ENCODE measurements around the gene SDHAF1.
A peak's percentile ranks its signal among the peaks of the same experiment; 100 is the strongest.
"Not testable (repeated sequence)": the region's sequence is repeated elsewhere in the genome, so short reads cannot be mapped to it uniquely, and the experiment has no call there.

The SDHAF1 gene

GRCh38 chr19:35975608-35976214 lies 19.3 kb upstream of the SDHAF1 start:
- no peak overlapping the region for H3K4me3 ChIP-seq (replicated peaks in 1 of 2; ENCODE audit: low read depth in 2 of 2, low read length in 2 of 2)
- DNase-seq (ENCODE audit: low read depth in 2 of 2) = peak in 1 of 2 donors; percentile 33
- TF ChIP-seq CTCF (IDR thresholded peaks at IDR 0.05; ENCODE audit: low read depth, low read length) = no peak

GRCh38 chr19:35977446-35978222 lies 17.4 kb upstream of the SDHAF1 start:
- DNase-seq (ENCODE audit: low read depth in 2 of 2) = no peak
- no peak overlapping the region for H3K4me3 ChIP-seq (replicated peaks in 1 of 2; ENCODE audit: low read depth in 2 of 2, low read length in 2 of 2)
- TF ChIP-seq CTCF (IDR thresholded peaks at IDR 0.05; ENCODE audit: low read depth, low read length) = no peak

GRCh38 chr19:35978271-35978670 lies 16.7 kb upstream of the SDHAF1 start:
- DNase-seq (ENCODE audit: low read depth in 2 of 2) = no peak
- no peak for TF ChIP-seq CTCF (IDR thresholded peaks at IDR 0.05; ENCODE audit: low read depth, low read length)
- no peak overlapping the region for H3K4me3 ChIP-seq (replicated peaks in 1 of 2; ENCODE audit: low read depth in 2 of 2, low read length in 2 of 2)

- H3K4me3 ChIP-seq (replicated peaks in 1 of 2; ENCODE audit: low read depth in 2 of 2, low read length in 2 of 2) = no peak overlapping the region
- no peak for DNase-seq (ENCODE audit: low read depth in 2 of 2)
- TF ChIP-seq CTCF (IDR thresholded peaks at IDR 0.05; ENCODE audit: low read depth, low read length) = no peak
These were observed 16.1 kb upstream of the SDHAF1 start for GRCh38 chr19:35978832-35979365.

- not testable (repeated sequence) for H3K4me3 ChIP-seq (replicated peaks in 1 of 2; ENCODE audit: low read depth in 2 of 2, low read length in 2 of 2); DNase-seq (ENCODE audit: low read depth in 2 of 2)
These were observed 14.0 kb upstream of the SDHAF1 start for GRCh38 chr19:35980997-35981396.

- no peak overlapping the region for H3K4me3 ChIP-seq (replicated peaks in 1 of 2; ENCODE audit: low read depth in 2 of 2, low read length in 2 of 2)
- TF ChIP-seq CTCF (IDR thresholded peaks at IDR 0.05; ENCODE audit: low read depth, low read length) = no peak
- no peak for DNase-seq (ENCODE audit: low read depth in 2 of 2)
These were observed 11.8 kb upstream of the SDHAF1 start for GRCh38 chr19:35983177-35983576.

- H3K4me3 ChIP-seq (replicated peaks in 1 of 2; ENCODE audit: low read depth in 2 of 2, low read length in 2 of 2) = no peak overlapping the region
- DNase-seq (ENCODE audit: low read depth in 2 of 2) = no peak
- no peak for TF ChIP-seq CTCF (IDR thresholded peaks at IDR 0.05; ENCODE audit: low read depth, low read length)
These were observed 8.9 kb upstream of the SDHAF1 start for GRCh38 chr19:35986111-35986510.

Data from cardiac fibroblast (primary cell).